ENCODE data around the gene UBE2L3. TPM values are rescaled to one million over a fixed set of nuclear protein-coding genes. Genes with fewer than 3 reads are reported as not detected.
A peak's percentile ranks its signal among the peaks of the same experiment; 100 is the strongest.
"Not testable (repeated sequence)": the region's sequence is repeated elsewhere in the genome, so short reads cannot be mapped to it uniquely, and the experiment has no call there.

The UBE2L3 gene
- total and polyA plus RNA-seq, 5 donors: 38.8 to 63.6 (median 45.7) TPM

DNA sequence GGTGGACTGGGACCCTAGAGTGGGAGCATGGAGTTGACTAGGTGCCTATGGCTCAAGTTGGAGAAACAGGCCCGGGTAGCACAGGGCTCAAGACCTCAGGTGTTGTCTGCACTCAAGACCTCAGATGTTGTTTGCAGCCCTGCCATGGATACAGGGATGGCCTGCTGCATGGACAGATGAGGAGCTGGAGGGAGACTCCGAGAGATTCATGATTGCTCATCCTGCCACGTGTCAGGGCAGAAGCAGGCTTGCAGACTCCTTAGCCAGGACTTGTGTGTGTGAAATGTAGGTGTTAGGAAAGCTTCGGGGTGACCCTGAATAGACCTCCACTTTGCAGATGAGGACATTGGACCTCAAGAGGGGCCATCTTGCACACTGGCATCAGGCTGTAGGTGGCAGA is 66.0 kb downstream of the UBE2L3 start:
- intact Hi-C loops (cut with DNase I): no loop called here
- H3K27ac ChIP-seq (ENCODE audit: low read length): no peak overlapping the region
- ATAC-seq: no peak
- no peak for DNase-seq
- H3K9me3 ChIP-seq (ENCODE audit: control insufficient read depth, low read length): no peaks in the 10 kb centered on the region
- H3K4me3 ChIP-seq (ENCODE audit: low read length): no peak overlapping the region
- peaks cover 5% of the 10 kb centered on the region for H3K4me1 ChIP-seq (ENCODE audit: control insufficient read depth, insufficient read depth, low read length)
- 92% methylated on average over 4 of the region's 4 CpGs for WGBS
- H3K27me3 ChIP-seq (ENCODE audit: control insufficient read depth, insufficient read depth): no peaks in the 10 kb centered on the region

DNA sequence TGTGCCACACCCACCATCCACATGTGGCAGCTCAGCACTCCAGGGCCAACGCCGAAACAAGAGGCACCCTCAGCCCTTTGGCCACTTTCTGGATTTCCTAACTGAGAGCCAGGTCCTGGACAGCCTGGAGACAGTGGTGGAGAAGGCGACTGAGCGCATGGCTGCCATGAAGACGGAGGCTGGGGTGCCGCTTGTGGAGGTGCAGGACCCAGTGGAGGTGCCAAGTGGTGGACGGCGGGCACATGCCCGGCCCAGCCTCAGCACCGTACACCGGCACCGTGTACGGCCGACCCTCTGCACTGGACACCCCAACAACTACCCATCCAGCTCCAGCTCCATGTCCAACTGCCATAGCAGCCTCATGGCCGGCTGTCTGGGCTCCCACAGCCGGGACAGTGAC is 66.6 kb downstream of the UBE2L3 start:
- no peaks in the 10 kb centered on the region for H3K9me3 ChIP-seq (ENCODE audit: control insufficient read depth, low read length)
- H3K4me1 ChIP-seq (ENCODE audit: control insufficient read depth, insufficient read depth, low read length): peaks cover 2% of the 10 kb centered on the region
- intact Hi-C loops (cut with DNase I): no loop called here
- DNase-seq: no peak
- H3K27ac ChIP-seq (ENCODE audit: low read length): no peak overlapping the region
- no peak for ATAC-seq
- no peak overlapping the region for H3K4me3 ChIP-seq (ENCODE audit: low read length)
- H3K27me3 ChIP-seq (ENCODE audit: control insufficient read depth, insufficient read depth): no peaks in the 10 kb centered on the region
- 95% methylated on average over 16 of the region's 16 CpGs for WGBS

DNA sequence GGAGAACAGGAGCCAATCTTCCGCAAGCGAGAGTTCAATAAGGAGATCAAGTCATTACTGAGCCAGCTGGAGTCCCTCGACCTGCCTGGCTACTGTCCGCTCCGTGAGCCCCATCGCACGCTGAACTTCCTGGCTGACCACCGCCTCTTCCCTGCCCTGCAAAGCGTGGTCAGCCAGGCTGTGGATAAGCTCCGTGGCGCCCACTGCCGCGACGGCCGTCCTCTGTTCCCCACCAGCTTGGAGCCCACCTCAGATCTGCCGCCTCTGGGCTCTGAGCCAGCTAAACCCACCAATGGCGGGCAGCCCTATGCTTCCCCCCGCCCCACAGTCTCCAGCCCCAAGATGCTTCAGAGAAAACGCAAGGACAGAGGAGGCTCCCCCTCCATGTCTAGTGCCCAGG is 67.3 kb downstream of the UBE2L3 start:
- no peak for ATAC-seq
- Histone ChIP-seq H3K4me3 (ENCODE audit: low read length) (no peak overlapping the region), H3K4me1 (ENCODE audit: control insufficient read depth, insufficient read depth, low read length) (no peaks in the 10 kb centered on the region), H3K27me3 (ENCODE audit: control insufficient read depth, insufficient read depth) (no peaks in the 10 kb centered on the region), H3K9me3 (ENCODE audit: control insufficient read depth, low read length) (no peaks in the 10 kb centered on the region), H3K27ac (ENCODE audit: low read length) (no peak overlapping the region)
- DNase-seq: no peak
- WGBS: 88% methylated on average over 19 of the region's 19 CpGs
- intact Hi-C loops (cut with DNase I): no loop called here

DNA sequence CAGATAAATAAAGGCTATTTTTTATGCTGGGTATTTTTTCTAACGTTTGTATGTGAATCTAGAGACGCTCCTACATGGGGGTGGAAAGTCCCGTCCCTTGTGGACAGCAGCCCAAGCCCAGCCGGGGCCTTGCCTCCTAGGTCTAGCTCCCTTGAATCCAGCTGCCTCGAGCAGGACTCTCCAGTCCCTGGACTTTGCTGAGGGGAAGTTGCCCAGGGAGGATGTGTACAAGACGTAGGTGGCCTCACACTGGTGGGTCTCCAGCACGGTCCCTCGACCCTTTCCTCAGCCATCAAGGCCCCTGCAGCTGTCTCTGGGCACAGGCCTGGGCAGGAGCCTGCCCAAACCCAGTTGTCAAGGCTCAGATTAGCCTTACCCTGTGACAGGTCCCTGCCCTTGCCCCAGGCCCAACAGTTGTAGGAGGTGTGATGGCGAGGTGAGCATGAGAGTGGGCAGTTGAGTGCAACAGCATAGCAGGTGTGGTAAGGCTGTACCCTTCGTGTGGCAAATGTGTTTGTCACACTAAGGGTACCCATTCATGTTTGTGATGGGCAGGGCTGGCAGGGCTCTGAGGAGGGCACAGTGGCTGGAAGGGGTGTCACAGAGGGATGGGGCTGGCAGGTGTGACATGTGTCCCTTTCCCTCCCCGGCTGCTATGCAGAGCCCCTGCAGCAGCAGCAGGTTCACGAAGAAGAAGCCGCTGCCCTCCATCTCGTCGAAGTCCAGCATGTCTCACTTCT is 68.4 kb downstream of the UBE2L3 start:
- H3K27me3 ChIP-seq (ENCODE audit: control insufficient read depth, insufficient read depth): no peaks in the 10 kb centered on the region
- intact Hi-C loops (cut with DNase I): no loop called here
- 84% methylated on average over 15 of the region's 15 CpGs for whole genome bisulfite sequencing
- H3K4me1 ChIP-seq (ENCODE audit: control insufficient read depth, insufficient read depth, low read length): no peaks in the 10 kb centered on the region
- H3K9me3 ChIP-seq (ENCODE audit: control insufficient read depth, low read length): no peaks in the 10 kb centered on the region
- H3K27ac ChIP-seq (ENCODE audit: low read length): no peak overlapping the region
- ATAC-seq (no peak), DNase-seq (peak in 1 of 3 donors; percentile 15)
- H3K4me3 ChIP-seq (ENCODE audit: low read length): no peak overlapping the region

DNA sequence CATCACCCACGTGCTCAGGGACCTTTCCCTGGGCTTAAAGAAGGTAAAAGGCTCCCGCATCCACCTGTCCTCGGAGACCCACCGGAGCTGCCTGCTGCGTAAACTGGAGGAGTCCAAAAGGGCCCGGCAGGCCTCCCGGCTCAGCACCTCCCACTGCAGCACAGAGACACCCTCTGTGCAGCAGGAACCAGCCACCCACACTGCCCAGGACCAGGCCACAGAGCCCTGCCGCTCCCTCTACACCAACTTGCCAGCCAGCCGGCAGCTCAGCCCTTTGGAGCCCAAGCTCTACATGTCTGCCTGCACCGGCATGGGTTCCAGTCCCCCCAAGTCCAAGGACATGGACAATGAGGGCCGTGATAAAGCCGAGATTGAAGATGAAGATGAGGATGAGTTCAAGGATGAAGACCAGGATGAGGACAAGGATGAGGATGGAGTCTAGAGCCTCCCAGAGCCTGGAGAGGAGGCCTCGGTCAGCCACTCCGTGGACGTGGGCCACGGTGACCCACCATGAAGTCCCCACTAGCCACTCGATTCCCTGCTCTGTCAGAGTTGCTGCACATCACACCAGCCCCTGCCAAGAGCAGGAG is 69.2 kb downstream of the UBE2L3 start:
- no peaks in the 10 kb centered on the region for H3K4me1 ChIP-seq (ENCODE audit: control insufficient read depth, insufficient read depth, low read length)
- no peaks in the 10 kb centered on the region for H3K9me3 ChIP-seq (ENCODE audit: control insufficient read depth, low read length)
- intact Hi-C loops (cut with DNase I): no loop called here
- no peak overlapping the region for H3K4me3 ChIP-seq (ENCODE audit: low read length)
- no peak for ATAC-seq
- DNase-seq: peak in 1 of 3 donors; percentile 45
- no peaks in the 10 kb centered on the region for H3K27me3 ChIP-seq (ENCODE audit: control insufficient read depth, insufficient read depth)
- 91% methylated on average over 17 of the region's 17 CpGs for WGBS
- no peak overlapping the region for H3K27ac ChIP-seq (ENCODE audit: low read length)

DNA sequence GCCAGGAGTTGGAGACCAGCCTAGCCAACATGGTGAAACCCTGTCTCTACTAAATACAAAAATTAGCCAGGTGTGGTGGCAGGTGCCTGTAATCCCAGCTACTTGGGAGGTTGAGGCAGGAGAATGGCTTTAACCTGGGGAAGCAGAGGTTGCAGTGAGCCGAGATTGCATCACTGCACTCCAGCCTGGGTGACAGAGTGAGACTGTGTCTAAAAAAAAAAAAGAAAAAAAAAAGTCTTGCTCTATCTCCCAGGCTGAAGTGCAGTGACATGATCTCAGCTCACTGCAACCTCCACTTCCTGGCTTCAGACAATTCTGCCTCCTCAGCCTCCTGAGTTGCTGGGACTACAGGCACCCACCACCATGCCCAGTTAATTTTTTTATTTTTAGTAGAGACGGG is 69.9 kb downstream of the UBE2L3 start:
- H3K27me3 ChIP-seq (ENCODE audit: control insufficient read depth, insufficient read depth); H3K27ac ChIP-seq (ENCODE audit: low read length); intact Hi-C loops (cut with DNase I); ATAC-seq; H3K9me3 ChIP-seq (ENCODE audit: control insufficient read depth, low read length); H3K4me1 ChIP-seq (ENCODE audit: control insufficient read depth, insufficient read depth, low read length); H3K4me3 ChIP-seq (ENCODE audit: low read length): not testable (repeated sequence)
- WGBS: 86% methylated on average over 2 of the region's 2 CpGs
- DNase-seq: peak in 1 of 3 donors; percentile 2

DNA sequence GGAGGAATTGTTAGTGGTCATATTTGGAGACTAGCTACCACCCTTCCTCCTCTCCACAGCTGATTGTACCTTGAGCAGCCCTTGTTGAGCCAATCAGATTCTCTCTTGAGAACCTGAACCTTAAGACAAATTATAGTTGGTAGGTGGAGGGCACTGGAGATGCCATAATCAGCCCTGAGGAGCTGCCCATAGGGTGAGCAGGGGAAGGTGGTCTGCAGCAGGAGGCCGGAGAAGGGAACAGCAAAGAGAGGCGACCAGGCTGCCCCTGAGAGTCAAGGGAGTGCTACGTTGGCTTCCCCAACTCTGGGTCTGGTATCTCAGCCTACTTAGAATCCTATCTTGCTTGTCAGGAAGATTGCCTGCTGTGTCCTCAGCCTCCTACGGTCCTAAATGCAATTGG is 71.8 kb downstream of the UBE2L3 start:
- Histone ChIP-seq H3K27me3 (ENCODE audit: control insufficient read depth, insufficient read depth) (no peaks in the 10 kb centered on the region), H3K4me1 (ENCODE audit: control insufficient read depth, insufficient read depth, low read length) (no peaks in the 10 kb centered on the region), H3K9me3 (ENCODE audit: control insufficient read depth, low read length) (no peaks in the 10 kb centered on the region), H3K4me3 (ENCODE audit: low read length) (no peak overlapping the region), H3K27ac (ENCODE audit: low read length) (no peak overlapping the region)
- DNase-seq (peak in 1 of 3 donors; percentile 7), ATAC-seq (no peak)
- intact Hi-C loops (cut with DNase I): no loop called here
- WGBS: 75% methylated on average over 4 of the region's 4 CpGs

DNA sequence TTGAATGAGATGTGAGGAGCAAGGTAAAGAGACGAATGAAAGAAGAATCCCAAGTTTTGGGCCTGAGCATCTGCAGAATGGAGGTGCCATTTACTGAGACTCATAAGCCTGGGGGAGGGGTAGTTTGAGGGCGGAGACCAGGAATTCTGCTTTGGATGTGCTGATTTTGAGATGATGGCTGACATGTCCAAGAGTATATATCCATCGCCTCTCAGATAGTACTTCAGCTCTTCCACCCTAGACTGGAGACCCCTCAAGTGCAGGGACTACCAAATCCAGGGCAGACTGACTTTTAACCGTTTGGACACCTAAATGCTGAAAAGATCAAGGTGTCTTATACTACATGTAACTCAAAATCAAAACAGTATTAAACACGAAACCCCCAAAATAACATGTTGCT is 73.3 kb downstream of the UBE2L3 start:
- 88% methylated on average over 5 of the region's 5 CpGs for WGBS
- DNase-seq: peak in 1 of 3 donors; percentile 16
- intact Hi-C loops (cut with DNase I): no loop called here

DNA sequence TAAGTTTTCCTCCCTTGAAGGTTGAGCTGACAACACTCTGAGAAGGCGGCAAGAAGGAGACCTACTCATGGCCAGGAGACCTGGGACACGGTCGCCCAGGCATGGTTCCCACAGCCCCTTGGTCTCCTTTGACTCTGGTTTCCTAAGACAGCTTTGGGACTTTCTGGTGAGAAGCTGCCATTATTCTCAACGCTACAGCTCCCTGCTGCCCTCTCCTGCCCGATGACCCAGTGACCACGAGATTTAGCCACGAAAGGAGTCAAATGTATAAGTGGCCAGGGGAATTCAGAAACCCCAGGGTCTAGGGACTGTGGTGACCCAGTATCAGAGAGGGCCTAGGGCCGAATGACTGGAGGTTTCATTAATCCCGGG is 73.9 kb downstream of the UBE2L3 start:
- no peaks in the 10 kb centered on the region for H3K4me1 ChIP-seq (ENCODE audit: control insufficient read depth, insufficient read depth, low read length)
- ATAC-seq (peak; percentile 57 to 58), DNase-seq (peak in 2 of 3 donors; percentile 63 to 74)
- WGBS: 5% methylated on average over 9 of the region's 9 CpGs
- peak overlapping the region; percentile 45 for H3K4me3 ChIP-seq (ENCODE audit: low read length)
- H3K27ac ChIP-seq (ENCODE audit: low read length): peak overlapping the region; percentile 59
- H3K9me3 ChIP-seq (ENCODE audit: control insufficient read depth, low read length): no peaks in the 10 kb centered on the region
- H3K27me3 ChIP-seq (ENCODE audit: control insufficient read depth, insufficient read depth): no peaks in the 10 kb centered on the region
- intact Hi-C loops (cut with DNase I): no loop called here

More for the DNA sequence above, 73.3 kb downstream of the UBE2L3 start:
- Histone ChIP-seq H3K4me3 (ENCODE audit: low read length) (no peak overlapping the region), H3K9me3 (ENCODE audit: control insufficient read depth, low read length) (no peaks in the 10 kb centered on the region), H3K27ac (ENCODE audit: low read length) (no peak overlapping the region), H3K4me1 (ENCODE audit: control insufficient read depth, insufficient read depth, low read length) (no peaks in the 10 kb centered on the region), H3K27me3 (ENCODE audit: control insufficient read depth, insufficient read depth) (no peaks in the 10 kb centered on the region)
- no peak for ATAC-seq

DNA sequence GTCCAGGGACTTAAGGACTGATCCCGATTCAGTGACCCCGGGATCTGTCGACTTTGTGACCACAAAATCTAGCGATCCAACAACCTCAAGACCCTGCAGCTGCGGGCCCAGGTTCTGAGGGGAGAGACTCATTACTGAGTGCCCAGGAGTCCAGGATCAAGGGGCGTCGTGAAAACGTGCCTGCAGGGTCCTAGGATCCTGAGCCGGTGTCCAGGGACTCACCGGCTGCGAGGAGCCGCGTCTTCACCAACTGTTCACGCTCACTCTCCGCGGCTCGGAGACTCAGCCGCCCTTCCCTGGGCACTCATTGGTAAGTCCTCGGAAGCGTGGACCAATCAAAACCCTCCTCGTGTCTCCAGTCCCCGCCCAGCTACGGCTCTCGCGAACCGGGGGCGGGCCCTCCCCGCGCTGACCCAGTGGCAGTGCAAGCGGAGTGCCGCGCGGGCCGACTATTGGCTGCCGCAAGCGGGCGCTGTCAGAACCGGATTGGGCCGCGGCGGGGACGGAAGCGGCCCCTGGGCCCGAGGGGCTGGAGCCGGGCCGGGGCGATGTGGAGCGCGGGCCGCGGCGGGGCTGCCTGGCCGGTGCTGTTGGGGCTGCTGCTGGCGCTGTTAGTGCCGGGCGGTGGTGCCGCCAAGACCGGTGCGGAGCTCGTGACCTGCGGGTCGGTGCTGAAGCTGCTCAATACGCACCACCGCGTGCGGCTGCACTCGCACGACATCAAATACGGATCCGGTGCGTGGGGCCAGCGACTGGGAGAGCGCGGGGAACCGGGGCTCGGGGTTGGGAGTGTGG is 74.5 kb downstream of the UBE2L3 start, which contains the start of gene SDF2L1:
Gene SDF2L1, plus strand, starts transcription at position 514 of the 795 bp plus-strand sequence. Its CDS starts 35 bp downstream, at position 549.
- Histone ChIP-seq H3K4me3 (ENCODE audit: low read length) (peak within 1 kb of the TSS; percentile 63), H3K9me3 (ENCODE audit: control insufficient read depth, low read length) (no peaks in the 10 kb centered on the region), H3K27ac (ENCODE audit: low read length) (peak within 1 kb of the TSS; percentile 59), H3K27me3 (ENCODE audit: control insufficient read depth, insufficient read depth) (no peaks in the 10 kb centered on the region), H3K4me1 (ENCODE audit: control insufficient read depth, insufficient read depth, low read length) (no peaks in the 10 kb centered on the region)
- under 1% methylated on average over 76 of the region's 76 CpGs for WGBS
- peak; percentile 98 to 99 (median 99) for DNase-seq
- intact Hi-C loops (cut with DNase I): no loop called here
- ATAC-seq: peak; percentile 99 to 100

Data from right cardiac atrium (tissue), 5 donors.